RKO (cell line): ENCODE results near the gene USHBP1.

Source experiments
- DNase-seq: peaks from one replicate; pipeline ENCODE4 v3.0.0-alpha.2; 2016; ENCODE audit warnings: low spot score

USHBP1 gene

GRCh38 chr19:17240062-17240752 lies 24.3 kb downstream of the USHBP1 start:
- DNase-seq: no peak

- no peak for DNase-seq
These were observed 26.5 kb downstream of the USHBP1 start for GRCh38 chr19:17237747-17238706.

- no peak for DNase-seq
These were observed 27.6 kb downstream of the USHBP1 start for GRCh38 chr19:17236811-17237543.

- peak; percentile 69 for DNase-seq
These were observed 28.4 kb downstream of the USHBP1 start for GRCh38 chr19:17235971-17236777.

- peak; percentile 75 for DNase-seq
These were observed 29.1 kb downstream of the USHBP1 start for GRCh38 chr19:17235300-17235970.

GRCh38 chr19:17234911-17235299 lies 29.6 kb downstream of the USHBP1 start:
- peak; percentile 66 for DNase-seq

- DNase-seq: no peak
These were observed 32.3 kb downstream of the USHBP1 start for GRCh38 chr19:17232258-17232657.

GRCh38 chr19:17229890-17230289 lies 34.7 kb downstream of the USHBP1 start:
- no peak for DNase-seq

- no peak for DNase-seq
These were observed 36.7 kb downstream of the USHBP1 start for GRCh38 chr19:17227798-17228367.

- DNase-seq: peak; percentile 98
These were observed 38.3 kb downstream of the USHBP1 start, which contains the start of gene OCEL1 for GRCh38 chr19:17226002-17226933. Gene OCEL1 (plus strand): TSS chr19:17226226. CDS start chr19:17226248, 22 bp downstream.

GRCh38 chr19:17225053-17225452 lies 39.5 kb downstream of the USHBP1 start:
- no peak for DNase-seq

GRCh38 chr19:17220207-17220758 lies 44.3 kb downstream of the USHBP1 start:
- DNase-seq: peak; percentile 61

- no peak for DNase-seq
These were observed 45.3 kb downstream of the USHBP1 start for GRCh38 chr19:17219286-17219685.

- no peak for DNase-seq
These were observed 48.4 kb downstream of the USHBP1 start for GRCh38 chr19:17216058-17216670.

GRCh38 chr19:17215127-17215971 lies 49.2 kb downstream of the USHBP1 start, which contains the start of gene USE1:
Gene USE1 (plus strand): TSS chr19:17215357. CDS start chr19:17215406, 49 bp downstream.
- DNase-seq: peak; percentile 94

- DNase-seq: no peak
These were observed 49.9 kb downstream of the USHBP1 start for GRCh38 chr19:17214508-17215126.

- no peak for DNase-seq
These were observed 51.2 kb downstream of the USHBP1 start for GRCh38 chr19:17213334-17213733.
